Endothelial cell of hepatic sinusoid (primary cell): ENCODE measurements around the gene MSL1.

Experiments
- in situ Hi-C: cut with HindIII; loops from 2 replicates; pipeline ENCODE4 v1.10.0; 2017; ENCODE audit warnings: low sequenced_read_pairs

Gene MSL1

DNA sequence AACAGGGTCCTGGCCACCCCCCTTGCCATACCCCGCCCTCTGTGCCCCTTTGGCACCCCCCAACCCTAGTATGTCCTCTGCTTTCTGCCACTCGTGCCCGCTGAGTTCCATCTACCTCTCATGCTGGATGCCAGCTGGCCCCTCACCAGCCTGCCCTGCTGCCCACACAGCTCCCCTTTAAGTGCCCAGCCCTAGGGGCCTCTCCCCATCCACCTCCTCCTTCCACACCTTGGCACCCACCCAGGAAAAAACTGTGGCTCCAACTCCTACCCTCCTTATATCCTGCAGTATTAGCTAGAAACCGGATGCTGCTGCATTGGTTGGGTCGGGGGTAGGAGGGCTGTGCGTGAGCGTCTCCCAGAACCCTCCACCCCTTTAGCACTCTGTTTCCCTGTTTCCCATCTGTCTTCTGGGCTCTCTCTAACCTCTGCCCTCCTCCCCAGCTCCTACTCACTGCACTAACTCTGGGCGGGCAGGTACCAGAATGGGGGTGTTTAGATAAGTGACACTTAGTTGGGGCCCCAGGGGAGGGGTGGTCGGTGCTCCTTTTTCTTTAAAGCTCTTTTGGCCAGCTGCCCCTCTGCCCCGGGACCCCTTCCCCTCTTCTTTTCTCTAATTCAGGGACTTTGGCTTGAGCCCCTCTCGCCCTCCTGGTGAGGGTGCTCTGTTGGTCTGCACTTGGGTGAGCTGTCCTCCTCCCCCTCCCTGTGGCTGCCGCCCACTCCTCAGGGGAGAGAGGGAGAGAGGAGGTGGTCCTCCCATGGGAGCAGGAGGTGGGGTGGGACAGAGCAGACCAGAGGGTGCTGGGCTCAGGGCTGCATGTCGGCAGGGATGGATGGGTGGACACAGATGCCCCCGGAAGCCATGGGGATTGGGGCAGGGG is 31.3 kb upstream of the MSL1 start:
- in situ Hi-C loops: no loop called here

DNA sequence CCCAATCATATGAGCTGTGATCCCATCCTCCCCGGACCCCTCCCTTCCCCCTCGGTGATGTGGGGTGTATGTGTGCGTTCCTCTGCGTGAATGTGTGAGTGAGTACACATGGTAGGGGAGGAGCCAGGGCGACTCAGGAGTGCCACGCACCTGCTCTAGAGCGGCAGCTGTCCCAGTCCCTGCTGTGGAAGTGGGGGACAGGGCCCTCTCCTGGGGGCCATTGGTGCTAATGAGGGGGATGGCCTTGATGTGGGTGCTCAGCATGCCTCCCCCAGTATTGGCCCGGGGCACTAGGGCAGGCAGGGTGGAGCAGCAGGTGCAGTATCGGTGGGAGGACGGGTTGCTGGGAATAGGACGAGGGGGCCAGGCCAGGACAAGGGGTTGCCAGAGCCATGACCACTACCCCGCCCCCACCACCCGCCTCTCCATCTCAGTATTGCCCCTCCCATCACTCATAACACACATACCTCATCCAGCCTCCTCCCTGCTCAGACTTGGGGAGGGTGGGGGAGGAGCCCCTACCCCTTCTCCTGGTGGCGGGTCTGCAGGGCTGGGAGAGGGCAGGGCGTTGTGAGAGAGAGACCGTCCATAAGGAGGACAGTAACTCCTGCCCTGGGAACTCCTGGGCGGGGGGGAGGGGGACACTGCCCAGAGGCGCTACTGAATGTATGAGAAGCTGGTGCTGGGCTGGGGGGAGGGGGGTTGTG is 29.9 kb upstream of the MSL1 start:
- in situ Hi-C loops: no loop called here

DNA sequence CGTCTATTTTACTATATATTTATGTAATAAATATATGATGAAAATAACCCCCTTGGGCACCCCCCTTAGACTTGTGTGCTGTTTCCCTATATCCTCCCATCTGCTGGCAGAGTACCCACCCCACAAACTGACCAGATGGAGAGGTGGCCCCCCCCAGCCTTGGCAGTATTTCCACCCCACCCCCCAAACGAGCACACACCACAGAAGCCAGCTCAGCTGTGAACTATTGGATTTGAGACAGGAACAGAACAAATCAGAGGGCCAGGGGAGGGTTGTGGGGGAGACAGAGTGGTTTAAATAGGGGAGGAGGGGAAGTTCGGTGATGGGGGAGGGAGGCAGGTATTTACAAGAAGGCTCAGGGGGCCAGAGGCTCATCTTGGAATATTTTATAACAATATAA is 29.2 kb upstream of the MSL1 start:
- in situ Hi-C loops: no loop called here

DNA sequence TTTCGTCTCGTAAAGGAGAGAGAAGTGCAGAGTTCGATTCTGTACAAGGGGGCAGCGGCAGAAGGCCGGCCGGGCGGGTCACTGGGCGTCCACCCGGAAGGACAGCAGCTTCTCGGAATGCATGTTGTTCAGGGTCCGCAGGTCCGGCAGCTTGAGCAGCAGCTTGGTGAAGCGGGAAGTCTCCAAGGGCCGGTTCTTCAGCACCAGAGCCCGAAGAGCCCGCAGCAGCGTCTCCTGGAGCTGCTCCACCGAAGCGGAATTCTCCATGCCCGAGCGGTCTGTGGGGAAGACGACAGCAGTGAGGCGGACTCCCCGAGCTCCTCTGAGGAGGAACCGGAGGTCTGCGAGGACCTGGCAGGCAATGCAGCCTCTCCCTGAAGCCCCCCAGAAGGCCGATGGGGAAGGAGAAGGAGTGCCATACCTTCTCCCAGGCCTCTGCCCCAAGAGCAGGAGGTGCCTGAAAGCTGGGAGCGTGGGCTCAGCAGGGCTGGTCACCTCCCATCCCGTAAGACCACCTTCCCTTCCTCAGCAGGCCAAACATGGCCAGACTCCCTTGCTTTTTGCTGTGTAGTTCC is 28.7 kb upstream of the MSL1 start:
- in situ Hi-C loops: no loop called here

DNA sequence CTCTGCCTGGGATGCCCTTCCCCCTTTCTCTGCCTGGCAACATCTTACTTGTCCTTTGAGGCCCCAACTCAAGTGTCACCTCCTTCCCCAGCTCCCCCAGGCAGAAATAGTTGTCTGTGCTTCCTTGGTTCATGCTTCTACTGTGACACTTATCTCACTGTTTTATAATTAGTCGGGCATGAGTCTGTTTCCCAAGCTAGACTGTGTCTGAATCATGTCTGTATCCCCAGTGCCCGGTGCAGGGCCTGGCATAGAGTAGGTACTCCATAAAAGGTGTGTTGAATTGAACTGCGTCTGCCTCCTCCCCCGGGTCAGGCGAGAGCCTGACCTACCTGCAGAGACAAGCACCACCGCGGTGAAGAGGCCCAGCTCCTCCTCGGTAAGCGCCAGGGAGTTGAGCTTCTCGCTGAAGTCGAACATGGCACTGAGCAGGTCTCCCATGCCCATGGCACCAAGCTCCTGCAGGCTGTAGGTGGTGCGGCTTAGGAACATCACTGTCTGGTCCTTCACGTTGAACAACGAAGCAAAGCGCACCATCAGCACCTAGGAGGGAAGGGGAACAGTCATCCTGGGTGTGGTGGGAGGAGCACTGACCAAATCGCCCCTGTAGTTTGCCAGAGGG is 28.1 kb upstream of the MSL1 start:
- in situ Hi-C loops: no loop called here

DNA sequence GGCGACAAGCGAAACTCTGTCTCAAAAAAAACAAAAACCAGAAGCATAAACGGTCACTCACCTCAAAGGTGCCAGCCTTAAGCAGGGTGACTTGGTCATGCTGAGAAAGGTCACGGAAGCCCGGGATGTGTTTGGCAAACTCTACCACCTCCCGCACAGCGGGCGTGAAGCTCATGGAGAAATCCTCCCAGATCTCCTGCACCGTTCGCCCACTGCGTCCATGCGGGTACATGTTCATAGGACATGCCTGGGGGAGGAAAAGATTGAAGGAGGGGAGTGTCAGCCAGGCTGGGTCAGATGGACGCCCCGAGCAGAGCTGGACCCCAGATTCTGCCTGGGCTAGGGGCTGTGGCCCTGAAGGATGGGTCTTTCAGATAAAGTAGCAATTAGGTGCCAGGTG is 26.9 kb upstream of the MSL1 start:
- in situ Hi-C loops: no loop called here

DNA sequence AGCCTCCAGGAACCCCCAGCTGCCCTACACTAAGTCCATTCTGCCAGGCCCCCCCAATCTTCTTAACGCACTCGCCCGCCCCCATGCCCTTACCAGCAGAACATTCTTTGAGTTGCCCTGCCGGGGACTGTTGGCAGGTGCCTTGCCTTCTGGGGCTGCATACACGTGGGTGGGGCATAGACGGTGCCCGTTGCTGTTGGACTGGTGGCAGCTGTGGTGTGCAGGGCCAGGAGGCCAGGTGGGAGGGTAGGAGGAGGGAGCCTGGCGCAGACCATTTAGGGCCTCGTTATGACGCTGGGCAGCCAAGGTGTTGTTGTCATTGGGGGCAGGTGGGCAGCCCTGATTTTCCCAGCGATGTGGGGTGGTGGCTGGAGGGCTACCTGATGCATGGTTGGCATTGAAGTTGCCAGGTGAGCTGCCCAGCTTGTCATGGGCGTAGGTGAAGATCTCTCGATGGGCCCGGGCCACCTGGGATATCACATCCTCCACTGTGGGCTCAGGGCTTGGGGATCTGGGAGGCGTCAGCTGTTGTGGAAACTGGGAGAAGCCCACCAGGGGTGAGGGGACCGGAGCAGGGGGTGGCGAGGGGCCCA is 26.3 kb upstream of the MSL1 start:
- in situ Hi-C loops: no loop called here

DNA sequence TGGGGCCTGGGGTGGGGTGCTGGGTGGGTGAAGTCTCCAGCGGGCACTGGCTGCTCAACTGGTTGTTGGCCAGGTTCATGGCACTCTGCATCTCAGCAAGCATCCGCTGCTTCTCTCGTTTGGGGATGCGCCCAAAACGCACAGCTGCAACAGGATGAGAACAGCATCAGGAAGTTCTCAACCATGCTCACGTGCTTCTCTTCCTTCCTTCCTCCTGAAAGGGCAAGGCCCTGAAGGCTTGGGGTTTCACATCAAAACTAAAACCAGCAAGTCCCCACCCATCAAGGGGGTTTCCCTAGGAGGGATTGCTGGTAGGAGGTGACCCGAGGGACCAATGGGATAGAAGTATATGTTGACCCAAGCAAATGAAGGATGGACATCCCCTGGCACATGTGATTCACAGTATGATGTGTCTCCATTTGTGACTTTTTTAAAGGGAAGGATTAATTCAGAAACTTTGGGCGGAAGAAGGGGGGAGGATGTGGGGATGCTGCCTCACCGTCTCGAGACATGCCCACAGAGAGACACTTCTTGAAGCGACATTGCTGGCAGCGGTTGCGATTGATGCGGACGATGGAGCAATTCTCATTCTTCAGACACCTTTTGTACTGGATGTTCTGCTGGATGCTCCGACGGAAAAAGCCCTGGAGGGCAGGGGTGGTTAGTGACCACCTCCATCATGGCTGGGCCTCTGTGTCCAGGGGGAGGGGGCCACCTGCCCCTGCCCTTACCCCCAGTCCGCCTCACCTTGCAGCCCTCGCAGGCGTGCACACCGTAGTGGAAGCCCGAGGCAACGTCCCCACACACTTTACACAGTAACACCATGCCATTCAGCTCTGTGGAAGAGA is 25.6 kb upstream of the MSL1 start:
- in situ Hi-C loops: no loop called here

DNA sequence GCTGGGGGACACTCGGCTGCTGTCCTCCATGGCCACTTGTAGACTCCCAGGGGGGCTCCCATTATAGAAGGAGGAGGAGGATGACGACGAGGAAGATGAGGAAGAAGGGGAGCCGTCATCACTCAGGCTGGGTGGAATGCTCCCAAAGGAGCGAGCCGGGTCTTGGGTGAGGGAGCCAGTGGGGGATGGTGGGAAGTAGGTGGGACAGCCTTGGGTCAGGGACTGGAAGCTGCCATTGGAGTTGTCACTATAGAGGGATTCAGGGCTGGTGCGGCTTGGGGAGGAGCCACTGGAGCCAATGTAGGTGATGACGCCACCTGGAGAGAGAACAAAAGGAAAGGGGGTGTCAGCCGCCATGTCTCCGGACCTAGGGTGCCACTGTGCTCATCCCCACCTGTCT is 24.7 kb upstream of the MSL1 start:
- in situ Hi-C loops: no loop called here

DNA sequence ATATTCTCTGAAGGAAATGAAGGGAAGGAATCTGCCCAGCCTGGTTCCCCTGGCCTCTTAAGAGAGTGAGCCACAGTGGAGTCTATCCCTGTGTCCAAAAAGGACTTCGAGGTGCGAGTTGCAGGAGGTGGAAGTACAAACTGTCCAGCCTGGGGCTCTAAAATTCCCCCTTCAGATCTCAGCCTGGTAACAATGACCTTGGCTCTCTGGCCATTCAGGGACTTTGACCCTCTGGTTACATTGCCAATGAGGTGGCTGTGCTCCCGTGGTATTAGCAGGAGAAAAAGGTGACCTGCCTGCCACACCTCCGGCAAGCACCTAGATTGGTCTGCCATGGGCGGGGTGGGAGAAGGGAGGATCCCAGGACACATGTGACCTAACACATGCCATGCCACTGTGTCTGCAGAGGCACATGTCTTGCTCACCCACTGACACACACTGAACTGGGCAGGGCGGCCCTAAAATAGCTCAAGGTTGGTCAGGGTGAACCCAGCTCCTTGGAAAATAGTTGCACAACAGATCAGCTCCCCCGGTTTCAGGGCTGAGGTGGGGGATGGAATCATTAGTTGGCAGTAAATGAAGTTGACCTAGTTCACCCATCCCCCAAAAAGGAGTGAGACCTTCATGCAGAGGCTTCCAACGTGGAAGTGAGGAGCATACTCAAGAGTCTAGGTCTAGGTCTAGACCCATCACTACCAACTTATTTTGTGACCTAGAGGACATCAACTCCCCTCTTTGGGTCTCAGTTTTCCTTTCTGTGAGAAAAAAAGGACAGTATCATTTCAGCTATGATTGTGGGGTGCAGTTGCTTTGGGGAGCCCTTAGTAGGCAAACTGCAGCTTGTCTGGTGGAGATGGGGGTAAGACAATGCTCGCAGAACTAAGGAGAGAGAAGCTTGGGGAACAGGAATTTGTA is 23.6 kb upstream of the MSL1 start:
- in situ Hi-C loops: no loop called here

DNA sequence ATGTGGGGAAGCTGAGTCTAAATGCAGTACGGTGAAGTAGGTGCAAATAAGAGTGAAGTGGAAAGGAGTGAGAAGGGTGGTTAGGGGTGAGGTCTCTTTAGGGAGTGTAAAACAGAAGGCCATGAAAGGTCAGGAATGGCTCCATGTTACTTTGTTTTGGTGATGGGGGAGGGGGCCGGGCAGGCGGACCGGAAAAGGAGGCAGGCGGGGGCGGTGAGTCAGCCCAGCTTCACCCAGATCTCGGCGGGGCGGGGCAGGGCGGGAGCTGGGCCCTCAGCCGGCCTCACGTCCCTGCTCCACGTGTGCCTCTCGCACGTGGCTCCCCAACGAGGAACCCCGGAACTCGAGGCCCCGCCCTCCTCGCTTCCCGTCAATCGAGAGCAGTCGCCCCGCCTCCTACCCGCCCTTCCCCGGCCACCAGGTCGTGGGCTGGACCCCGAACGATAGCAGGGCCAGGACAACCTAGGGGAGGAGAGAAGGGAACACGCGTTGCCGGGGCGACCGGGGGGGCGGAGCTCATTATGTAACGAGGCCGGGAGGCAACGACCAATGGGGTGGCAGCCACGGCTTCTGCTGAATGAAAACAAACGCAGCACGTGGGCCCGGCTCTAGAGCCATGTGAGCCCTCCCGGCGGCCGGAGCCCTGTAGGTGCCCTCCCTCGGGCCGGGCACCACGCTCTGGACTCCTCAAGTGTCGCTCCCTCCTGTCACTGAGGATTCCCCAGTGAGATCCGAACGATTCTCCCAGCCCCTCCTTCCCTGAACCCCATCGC is 22.7 kb upstream of the MSL1 start:
- in situ Hi-C loops: no loop called here

DNA sequence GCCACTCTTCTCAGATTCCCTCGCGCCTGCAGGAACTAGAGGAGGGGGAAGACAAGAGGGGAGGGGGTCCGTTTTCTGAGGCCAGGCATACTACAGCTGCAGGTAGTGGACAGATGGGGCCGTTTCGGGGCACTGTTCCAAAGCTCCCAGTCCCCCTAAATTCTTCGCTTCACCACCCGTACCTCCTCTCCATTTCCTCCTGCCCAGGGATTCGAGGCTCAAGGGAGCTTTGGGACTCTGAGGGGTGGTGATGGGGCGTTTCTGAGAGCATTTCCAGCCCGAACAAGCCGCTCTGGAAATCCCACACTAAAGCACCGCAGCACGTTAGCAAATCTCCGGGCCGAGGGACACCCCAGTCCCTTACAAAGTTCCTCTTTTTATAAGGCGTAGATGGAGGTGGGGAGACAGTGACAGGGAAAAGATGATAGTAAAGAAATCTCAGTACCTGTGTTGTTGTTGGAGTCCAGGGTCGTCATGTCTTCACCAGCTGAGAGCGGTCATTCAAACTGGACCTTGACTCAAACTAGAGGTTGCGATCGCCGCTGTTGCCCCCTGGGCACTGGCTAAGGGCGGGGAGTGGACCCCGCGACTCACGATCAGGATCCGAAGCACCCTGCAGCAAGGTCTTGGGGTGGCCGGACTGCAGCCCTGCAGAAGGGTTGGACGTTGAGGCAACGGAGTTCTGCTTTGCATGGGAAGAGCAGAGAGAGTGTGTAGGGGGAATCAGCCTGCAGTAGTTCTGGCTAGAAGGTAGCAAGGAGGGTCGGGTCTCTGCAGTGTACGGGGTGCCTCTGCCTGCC is 22.0 kb upstream of the MSL1 start:
- in situ Hi-C loops: loop anchor here (5.0 kb wide), 1 partner anchor 77 kb away; the partner anchor contains the start of gene RAPGEFL1

DNA sequence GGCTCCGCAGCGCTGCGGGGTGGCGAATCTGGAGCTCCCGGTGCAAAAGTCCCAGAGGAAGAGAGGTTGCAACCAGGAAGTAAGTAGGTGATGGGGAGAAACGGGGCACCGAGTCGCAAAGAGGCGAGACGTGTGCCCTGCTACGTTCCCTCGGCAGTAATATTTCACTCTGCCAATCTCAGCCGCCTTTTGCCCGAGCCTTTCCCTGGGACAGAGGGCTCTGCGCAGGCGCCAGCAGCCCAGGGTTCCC is 21.4 kb upstream of the MSL1 start, which contains the start of gene NR1D1:
NR1D1 (minus strand) TSS at position 171 of the 250 bp plus-strand sequence. CDS start 495 bp downstream, outside the sequence.
- in situ Hi-C loops: loop anchor here (5.0 kb wide), 1 partner anchor 77 kb away; the partner anchor contains the start of gene RAPGEFL1

DNA sequence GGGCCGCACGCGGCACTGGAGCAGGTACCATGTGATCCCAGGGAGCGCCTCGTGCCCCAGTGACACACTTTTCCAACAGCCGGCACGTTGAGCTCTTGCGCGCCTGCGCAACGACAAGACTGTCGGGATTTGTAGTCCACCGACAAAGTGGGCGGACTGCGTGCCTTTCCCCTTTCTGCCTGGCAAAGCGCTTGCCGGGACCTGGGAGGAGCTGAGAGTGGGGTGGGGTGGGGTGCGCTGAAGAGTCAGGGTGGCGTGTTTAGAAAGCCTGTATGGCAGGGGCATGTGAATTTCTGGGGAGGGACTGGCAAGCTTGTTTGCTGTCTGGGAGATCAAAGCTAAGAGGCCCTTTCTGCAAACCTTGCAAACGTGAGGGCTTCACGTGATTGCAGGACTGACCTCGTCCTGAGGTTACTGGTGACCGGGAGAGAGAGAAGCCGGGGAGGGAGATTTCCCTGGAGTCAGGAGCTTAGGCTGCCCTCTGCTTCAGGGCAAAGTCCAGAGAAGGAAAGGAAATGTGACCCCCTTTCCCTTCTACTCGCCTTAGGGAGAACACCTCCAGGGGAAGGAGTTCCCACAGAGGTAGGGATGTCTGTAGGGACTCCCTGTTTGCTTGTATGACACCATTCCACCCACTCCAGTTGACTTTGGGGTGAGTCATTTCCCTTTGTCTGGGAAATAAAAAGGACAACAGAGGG is 21.0 kb upstream of the MSL1 start:
- in situ Hi-C loops: loop anchor here (5.0 kb wide), 1 partner anchor 76 kb away; the partner anchor contains the start of gene RAPGEFL1

DNA sequence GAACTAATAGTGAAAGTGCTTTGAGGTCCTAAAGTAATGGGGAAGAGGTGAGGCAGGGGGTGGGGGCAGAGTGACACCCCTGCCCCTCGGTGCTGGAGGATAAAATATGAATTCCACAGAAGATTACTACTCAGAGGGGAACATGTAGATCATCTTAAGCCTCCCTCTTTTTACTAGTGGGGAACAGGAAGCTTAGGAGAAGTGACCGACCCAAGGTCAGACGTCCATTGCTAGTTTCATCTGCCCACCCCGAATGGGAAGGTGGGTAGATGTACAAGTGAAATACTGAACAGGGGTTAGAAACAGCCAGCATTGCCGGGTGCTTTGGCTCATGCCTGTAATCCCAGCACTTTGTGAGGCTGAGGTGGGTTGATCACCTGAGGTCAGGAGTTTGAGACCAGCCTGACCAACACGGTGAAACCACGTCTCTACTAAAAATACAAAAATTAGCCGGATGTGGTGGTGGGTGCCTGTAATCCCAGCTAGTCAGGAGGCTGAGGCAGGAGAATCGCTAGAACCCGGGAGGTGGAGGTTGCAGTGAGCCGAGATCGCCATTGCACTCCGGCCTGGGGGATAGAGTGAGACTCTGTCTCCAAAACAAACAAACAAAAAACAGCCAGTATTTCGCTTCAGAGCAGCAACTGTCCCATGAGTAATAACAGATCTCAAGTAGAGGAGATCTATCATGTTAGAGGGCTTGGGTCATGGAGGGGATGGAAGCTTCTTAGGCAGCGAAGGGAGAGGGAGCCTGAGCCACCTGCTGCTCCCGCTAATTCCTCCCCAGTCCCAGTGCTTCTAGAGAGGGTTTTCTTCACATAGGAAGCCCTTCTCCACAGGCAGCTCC is 20.2 kb upstream of the MSL1 start:
- in situ Hi-C loops: loop anchor here (5.0 kb wide), 1 partner anchor 76 kb away; the partner anchor contains the start of gene RAPGEFL1
